GM21528 (cell line): ENCODE measurements around the gene EIF1AX.
"Not testable (repeated sequence)": the region's sequence is repeated elsewhere in the genome, so short reads cannot be mapped to it uniquely, and the experiment has no call there.

Source experiments
- ATAC-seq: cut with Tn5 transposase; IDR thresholded peaks from one replicate; pipeline ENCODE4 v1.9.1; 2021; ENCODE audit warnings: mild to moderate bottlenecking, moderate library complexity; ENCODE audit not compliant: unreplicated experiment, low FRiP score

The EIF1AX gene

DNA sequence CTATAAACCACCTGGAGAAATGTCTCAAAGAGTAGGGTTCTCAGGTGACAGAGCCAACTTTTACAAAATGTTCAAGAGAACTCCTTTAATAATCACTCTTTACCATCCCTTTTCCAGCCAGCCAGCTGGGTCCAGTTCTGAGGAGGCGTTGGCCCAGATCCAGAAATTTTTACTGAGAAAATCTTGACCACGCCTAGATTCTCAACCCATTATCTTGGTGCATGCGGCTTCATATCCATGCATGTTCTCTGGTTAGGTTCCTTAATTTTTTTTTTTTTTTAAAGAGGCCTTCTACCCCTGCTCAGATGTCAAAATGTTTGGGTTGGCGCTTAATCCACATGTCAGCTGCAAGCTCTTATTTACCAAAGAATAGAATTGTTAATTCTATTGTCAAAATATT is 13.0 kb downstream of the EIF1AX start:
- ATAC-seq = no peak

DNA sequence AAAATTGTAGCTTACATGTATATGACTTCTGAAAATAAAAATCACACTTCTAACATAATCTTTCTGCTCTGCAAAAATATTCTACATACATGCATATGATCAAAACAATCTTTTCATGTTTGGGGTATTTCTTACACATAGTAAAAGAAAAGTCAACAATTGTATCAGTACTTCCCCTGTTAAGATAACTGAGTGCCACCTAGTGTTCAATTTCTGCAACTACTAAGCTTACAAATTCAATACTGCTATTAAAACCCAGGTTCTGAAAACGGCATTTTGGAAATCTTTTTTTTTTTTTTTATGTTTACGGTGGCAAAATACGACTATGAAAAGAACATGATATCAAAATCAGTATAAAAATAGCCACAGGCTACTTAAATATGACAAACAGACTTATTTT is 14.2 kb downstream of the EIF1AX start:
- ATAC-seq = peak; percentile 66

DNA sequence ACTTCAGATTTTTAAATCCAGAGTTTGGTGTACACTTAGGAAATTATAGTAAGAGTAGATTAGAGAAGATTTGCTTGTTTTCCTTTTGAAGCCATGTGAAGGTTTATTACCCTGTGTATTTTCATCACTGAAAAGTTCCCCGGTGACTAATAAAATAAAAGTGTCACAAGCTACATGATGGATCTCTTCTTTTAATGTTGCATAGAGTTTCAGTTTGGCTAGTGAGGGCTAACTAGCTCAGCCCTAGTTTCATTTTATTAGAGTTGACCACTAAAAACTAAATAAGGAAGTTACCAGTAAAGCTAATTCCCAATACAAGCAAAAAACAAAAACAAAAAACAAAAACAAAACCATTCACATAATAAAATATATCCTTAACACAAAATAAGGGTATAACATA is 14.8 kb downstream of the EIF1AX start:
- not testable (repeated sequence) for ATAC-seq

DNA sequence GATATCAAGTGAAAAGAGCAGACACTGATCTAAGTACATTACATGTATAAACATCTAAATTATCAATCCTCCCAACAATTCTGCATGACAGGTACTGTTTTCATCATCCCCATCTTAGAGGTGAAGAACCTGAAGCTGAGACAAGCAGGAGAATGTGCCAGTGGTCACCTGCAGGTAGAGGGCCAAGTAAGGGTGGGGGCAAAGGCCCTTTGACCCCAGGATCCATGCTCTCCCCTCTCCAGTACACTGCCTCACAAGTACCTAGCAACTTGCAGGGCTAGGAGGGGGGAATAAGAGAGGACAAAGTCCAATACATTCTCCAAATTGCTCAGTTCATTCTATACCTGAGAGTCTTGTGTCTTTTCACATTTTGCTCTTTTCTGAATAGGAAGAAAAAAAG is 16.7 kb downstream of the EIF1AX start:
- ATAC-seq = no peak

DNA sequence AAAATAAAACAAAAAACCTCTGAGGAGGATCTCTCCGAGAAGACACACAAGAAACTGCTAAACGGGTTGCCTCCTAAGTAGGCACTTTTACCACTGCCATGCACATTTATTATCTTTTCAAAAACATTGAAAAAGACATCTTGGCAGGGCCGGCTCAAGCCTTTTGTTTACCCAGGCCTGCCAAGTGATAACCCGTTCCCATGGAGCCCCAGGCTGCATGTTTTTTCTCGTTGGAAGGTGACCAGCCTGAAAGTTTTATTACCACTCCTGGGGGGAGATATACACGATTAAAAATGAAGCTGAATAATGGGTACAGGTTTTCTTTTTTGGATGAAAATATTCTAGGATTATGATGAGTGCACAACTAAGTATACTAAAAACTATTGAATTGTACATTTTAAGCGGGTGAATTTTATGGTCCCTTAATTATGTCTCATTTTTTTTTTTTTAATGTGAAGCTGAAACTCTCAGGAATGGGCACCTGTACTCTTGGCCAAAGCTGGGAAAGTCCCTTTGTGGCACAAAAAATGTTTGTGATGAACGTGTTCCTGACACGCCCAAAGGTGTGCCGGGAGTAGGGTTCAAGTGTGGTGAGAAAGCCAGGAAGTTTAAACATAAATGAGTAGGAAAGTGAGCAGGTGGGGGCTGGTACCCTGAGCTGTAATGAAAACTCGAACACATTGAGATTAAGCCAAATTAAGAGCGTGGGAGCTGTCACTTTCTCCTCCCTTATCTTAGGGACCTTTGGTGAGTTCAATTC is 23.4 kb downstream of the EIF1AX start:
- ATAC-seq = no peak

DNA sequence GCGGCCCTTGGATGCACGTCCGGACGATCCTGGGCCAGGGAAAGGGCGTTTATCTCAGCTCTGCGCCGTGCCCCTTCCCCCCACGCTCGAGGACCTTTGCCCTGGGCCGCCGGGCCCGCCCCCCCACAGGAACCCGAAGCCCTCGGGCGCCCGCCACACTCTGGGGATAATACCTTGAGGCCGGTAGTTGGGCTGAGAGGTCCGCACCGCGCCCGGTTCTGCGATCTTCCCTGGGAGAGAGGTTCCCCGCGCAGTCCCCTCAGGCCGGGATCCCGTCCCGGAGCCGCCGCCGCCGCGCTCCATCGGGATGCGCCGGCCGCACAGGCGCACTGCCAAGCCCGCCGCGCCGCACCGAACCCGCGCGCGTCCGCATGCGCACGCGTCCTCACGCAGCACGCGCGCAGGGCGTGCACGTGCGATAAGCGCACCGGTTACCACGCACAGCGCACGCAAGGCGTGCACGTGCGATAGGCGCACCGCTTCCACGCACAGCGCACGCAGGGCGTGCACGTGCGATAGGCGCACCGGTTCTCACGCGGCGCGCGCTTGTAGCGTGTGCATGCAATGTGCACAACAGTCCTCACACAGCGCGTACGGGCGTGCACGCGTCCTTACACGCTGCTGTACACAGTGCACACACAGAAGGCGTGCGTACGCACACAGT is 24.9 kb downstream of the EIF1AX start, which contains the start of gene MAP7D2:
TSS of gene MAP7D2 (minus strand) at position 331 of the 664 bp plus-strand sequence. CDS start at position 303, 28 bp downstream.
- ATAC-seq = no peak

DNA sequence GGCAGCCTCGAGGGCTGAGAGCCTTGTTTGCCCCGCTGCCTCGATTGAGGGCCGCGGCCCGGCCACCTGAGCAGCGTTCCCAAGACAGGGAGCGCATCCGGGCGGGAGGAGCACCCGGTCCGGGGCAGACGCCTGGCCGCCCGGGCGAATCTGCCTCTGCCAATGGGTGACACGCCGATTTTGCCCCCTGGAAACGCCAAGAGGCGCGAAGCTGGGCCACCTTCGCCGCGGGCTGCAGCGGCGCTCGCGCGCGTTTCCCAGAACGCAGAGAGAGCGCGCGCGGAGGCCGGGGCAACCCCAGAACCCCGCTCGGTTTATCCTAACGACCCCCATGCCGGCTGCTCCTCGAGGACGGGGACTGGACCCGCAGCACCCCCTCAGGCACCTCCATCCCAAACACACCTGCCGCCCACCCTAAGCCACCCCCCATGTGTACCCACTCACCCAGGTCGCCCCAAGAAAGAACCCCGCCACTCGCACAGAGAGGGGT is 25.5 kb downstream of the EIF1AX start:
- no peak for ATAC-seq

DNA sequence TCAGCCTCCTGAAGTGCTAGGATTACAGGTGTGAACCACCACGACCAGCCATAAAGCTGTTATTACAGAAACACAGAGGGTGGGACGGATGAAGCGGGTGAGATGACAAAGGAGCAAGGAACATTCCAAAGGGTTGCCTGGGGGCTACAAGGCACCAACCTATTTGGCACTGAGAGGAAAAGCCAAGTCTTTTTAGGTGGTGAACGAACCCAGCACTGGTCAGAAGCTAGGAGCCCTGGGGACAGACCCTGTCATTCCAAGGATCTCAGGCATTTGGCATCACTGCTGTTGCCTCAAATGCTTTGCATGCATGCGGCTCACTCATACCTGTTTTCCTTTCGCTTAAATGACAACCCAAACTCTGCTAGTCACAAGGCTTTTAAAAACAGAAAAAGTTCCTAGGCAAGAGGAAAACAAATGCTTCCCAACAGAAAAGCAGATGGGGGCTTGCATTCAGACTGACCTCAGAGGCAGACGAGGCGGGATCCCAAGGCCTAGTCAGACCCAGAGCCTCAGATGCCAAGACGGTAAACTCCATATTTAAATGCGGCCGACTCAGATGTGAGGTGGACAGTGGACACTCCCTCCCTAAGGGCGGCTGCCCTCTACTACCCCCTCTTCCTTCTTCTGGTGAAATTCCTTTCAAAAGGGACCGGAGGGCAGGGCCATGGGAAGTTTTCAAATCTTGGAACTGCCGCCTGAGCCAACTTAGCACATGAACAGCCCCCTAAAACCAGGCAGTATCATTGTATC is 29.4 kb downstream of the EIF1AX start:
- ATAC-seq = no peak

DNA sequence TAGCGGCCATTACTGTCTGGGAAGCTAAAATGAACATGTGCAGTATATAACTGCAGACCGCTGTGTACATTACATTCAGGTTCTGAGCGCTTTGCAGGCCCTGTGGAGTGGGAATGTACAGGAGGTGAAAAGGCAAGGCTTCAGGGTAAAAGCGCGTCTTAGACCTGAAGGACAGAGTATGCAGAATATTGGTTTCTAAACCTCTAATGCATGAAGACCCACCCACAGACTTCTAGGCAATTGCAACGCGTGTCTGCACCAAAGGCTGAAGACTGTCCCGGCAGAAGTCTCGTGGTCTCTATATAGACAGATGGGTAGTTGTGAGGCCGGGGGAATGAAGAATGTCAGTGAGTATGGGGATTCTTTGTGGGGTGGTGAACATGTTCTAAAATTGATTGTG is 30.4 kb downstream of the EIF1AX start:
- ATAC-seq = no peak

DNA sequence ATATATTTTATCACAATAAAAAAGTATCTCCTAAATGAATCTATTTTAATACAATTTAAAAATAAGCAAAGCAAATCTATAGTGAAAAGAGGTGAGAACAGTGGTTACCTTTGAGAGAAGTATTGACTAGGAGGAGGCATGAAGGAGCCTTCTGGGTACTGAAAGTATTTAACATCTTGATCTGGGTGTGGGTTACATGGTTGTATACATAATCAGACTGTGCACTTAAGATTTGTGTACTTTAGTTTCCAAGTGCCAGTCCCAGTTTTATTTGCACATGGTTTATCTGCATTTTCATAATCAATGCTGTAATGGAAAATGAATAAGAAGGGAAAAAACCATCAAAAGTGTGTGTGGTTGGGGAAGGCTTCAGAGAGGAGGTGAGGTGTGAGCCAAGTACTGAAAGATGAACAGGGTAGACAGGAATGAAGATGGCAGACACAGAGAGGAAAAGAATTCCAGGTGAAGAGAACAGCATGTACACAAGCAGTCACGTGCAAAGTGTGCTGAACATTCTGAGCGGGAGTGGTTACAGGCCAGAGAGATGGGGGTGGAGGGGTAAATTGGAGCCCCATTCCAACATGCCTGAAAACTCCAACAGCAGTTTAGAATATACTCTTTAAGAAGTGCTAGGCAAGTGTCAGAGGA is 39.6 kb downstream of the EIF1AX start:
- no peak for ATAC-seq

DNA sequence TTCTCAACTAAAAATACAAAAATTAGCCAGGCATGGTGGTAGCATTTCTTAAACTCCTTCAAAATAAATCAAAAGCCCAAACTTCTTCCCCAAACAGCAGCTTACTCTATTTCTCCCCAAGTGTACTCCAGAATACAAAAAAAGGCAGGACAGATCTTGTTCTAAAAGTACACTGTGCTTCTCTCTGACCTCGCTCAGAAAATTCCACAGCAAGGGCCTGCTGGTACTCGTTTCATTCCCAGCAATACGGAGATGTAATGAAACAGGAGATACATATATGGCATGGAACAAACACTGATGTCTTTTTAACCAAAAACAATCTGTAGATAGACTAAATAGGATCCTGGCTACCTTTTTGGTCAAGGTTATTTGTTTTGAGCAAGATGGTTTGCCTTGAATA is 50.1 kb downstream of the EIF1AX start:
- no peak for ATAC-seq

DNA sequence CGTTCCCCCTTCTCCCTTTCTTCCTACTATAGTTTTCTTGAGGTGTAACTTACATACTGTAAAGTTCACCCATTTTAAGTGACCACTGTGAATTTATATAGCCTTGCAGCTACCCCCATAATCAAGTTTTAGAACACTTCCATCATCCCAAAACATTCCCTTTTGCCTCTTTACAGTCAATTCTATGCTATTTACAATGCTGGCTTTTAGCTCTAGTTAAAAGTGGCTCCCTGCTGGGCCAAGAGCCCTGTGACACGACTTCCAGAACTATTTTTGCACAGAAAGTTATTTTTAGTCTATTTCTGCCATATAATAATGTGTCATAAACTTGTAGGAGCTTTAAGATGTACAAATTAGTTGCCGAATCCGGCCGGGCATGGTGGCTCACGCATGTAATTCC is 51.8 kb downstream of the EIF1AX start:
- ATAC-seq = no peak

DNA sequence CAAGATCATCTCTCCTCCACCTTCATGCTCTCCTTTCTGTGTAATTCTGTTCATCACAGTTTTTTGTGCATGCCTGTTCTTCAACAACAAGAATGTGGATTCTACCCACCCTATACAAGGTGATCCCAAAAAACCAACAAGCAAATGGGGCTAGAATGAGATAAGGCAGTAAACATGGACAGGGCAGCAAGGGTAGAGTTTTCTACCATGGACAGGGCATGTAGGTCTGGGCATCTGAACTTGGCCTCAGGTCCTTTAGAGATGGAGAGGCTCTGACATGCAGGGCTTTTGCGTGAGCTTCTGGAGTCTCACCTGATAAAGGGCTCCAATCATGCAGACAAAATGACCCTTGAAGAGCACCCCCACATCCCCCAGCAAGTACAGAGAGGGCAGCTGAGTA is 61.4 kb downstream of the EIF1AX start:
- ATAC-seq = no peak
